K562 (cell line): Measurements from ENCODE around the gene FARSA. TPM values are rescaled to one million over a fixed set of nuclear protein-coding genes. Genes with fewer than 3 reads are reported as not detected.
A peak's percentile ranks its signal among the peaks of the same experiment; 100 is the strongest.

Experiments used
- ATAC-seq: fragments of 200-7000 bp; cut with Tn5 transposase; 3 replicates; pipeline ENCODE4 v1.9.1; 2020; ENCODE audit warnings: moderate library complexity
- BruUV-seq: library from RNA; stranded (reverse); fragments of 400-500 nt; replicated peaks from 2 replicates; lab custom pipeline; 2021; lab: Mats Ljungman, UMichigan
- CTCF ChIA-PET: fragments of 300-600 bp; formaldehyde crosslinking; extraction: SDS; loops from one replicate; lab custom pipeline; 2021; ENCODE audit warnings: low intra/inter-chr PET ratio; lab: Yijun Ruan, JAX
- POLR2A ChIA-PET: fragments of 300-600, 350-650 bp; sonication (Branson Sonifier 250); formaldehyde crosslinking; extraction: SDS; loops from one replicate; lab custom pipeline; 2021; ENCODE audit warnings: antibody characterized with exemption, inconsistent platforms; lab: Yijun Ruan, JAX
- DNase-seq, 4 experiments: peaks; one replicate each; pipeline versions ENCODE4 v3.0.0 to v3.0.0-alpha.2; 2011 to 2018; ENCODE audit warnings: low spot score in 3 of 4, mixed read lengths in 3 of 4; ENCODE audit errors: extremely low read depth in 1 of 4
- FAIRE-seq: peaks from 2 replicates; lab custom pipeline; 2011; peaks lifted over from hg19 to GRCh38; lab: Jason Lieb, UNC
- H2AFZ ChIP-seq: 2 replicates; pipeline ENCODE4 v1.6.0; 2011; ENCODE audit warnings: low read depth, low read length, control low read depth, inconsistent platforms
- H3K27ac ChIP-seq: fragments of 200-600 bp; 3 replicates; pipeline ENCODE4 v1.8.0; 2011; ENCODE audit warnings: low read depth, mild to moderate bottlenecking, control low read depth, inconsistent platforms, low read length, moderate library complexity, mixed read lengths; ENCODE audit errors: extremely low read depth
- H3K27me3 ChIP-seq, 2 experiments: fragments of 300-600 bp in 1 of 2; 2 replicates in 1 of 2; 3 replicates in 1 of 2; pipeline versions ENCODE4 v1.6.0 to v1.8.0; 2011; ENCODE audit warnings: inconsistent platforms in 2 of 2, low read length in 2 of 2, mild to moderate bottlenecking in 1 of 2, mixed read lengths in 1 of 2, moderate library complexity in 1 of 2; ENCODE audit not compliant: control insufficient read depth in 2 of 2, insufficient read depth in 2 of 2
- H3K36me3 ChIP-seq: fragments of 300-600 bp; 3 replicates; pipeline ENCODE4 v1.8.0; 2011; ENCODE audit warnings: mild to moderate bottlenecking, low read length, inconsistent platforms; ENCODE audit not compliant: control insufficient read depth, insufficient read depth
- H3K4me1 ChIP-seq, 2 experiments: fragments of 200-600 bp in 1 of 2; replicated peaks in 1 of 2; 2 replicates in 1 of 2; 3 replicates in 1 of 2; pipeline versions ENCODE4 v1.5.1 to v1.8.0; 2011; ENCODE audit warnings: inconsistent platforms in 2 of 2, low read length in 2 of 2, mild to moderate bottlenecking in 1 of 2, mixed read lengths in 1 of 2, moderate library complexity in 1 of 2; ENCODE audit not compliant: control insufficient read depth in 2 of 2, insufficient read depth in 2 of 2
- H3K4me2 ChIP-seq: 2 replicates; pipeline ENCODE4 v1.6.1; 2011; ENCODE audit warnings: low read length, control low read depth, inconsistent platforms, mixed read lengths; ENCODE audit not compliant: insufficient read depth
- H3K4me3 ChIP-seq: fragments of 200-600 bp; sonication (generic), shearing (Covaris generic); 2 replicates; pipeline ENCODE4 v1.5.1; 2016; ENCODE audit warnings: control low read depth, inconsistent platforms
- H3K79me2 ChIP-seq: fragments of 200-600 bp; 3 replicates; pipeline ENCODE4 v1.8.0; 2011; ENCODE audit warnings: low read length, inconsistent platforms; ENCODE audit not compliant: control insufficient read depth, insufficient read depth
- H3K9ac ChIP-seq, 2 experiments: 2 replicates each; pipeline versions ENCODE4 v1.6.0 to v1.6.1; 2011; ENCODE audit warnings: low read depth in 2 of 2, low read length in 2 of 2, control low read depth in 1 of 2, inconsistent platforms in 1 of 2, mild to moderate bottlenecking in 1 of 2, mixed read lengths in 1 of 2; ENCODE audit not compliant: insufficient read depth in 1 of 2
- H3K9me1 ChIP-seq: one replicate; pipeline ENCODE4 v1.6.0; 2011; ENCODE audit warnings: inconsistent platforms, mild to moderate bottlenecking, low read length, moderate library complexity; ENCODE audit not compliant: control insufficient read depth, insufficient read depth
- H3K9me3 ChIP-seq: replicated peaks from 2 replicates; pipeline ENCODE4 v1.5.1; 2011; ENCODE audit warnings: low read depth, low read length, inconsistent platforms; ENCODE audit not compliant: control insufficient read depth, insufficient read depth
- H4K20me1 ChIP-seq: replicated peaks from 2 replicates; pipeline ENCODE4 v1.6.1; 2011; ENCODE audit warnings: low read length, inconsistent platforms, mixed read lengths; ENCODE audit not compliant: control insufficient read depth, insufficient read depth
- CC2D1A ChIP-seq: fragments of 450-650 bp; IDR thresholded peaks from 2 replicates; pipeline ENCODE4 v1.6.1; 2017; ENCODE audit warnings: mild to moderate bottlenecking
- FOSL1 ChIP-seq: fragments of 200-800 bp; sonication (Bioruptor generic); conservative IDR thresholded peaks from 2 replicates; pipeline ENCODE4 v1.6.1; 2016; ENCODE audit warnings: missing genetic modification characterization, missing compliant biosample characterization
- GABPA ChIP-seq: fragments of 200-800 bp; sonication (Bioruptor generic); conservative IDR thresholded peaks from 2 replicates; pipeline ENCODE4 v1.6.1; 2016; ENCODE audit warnings: low read depth, missing genetic modification characterization, missing compliant biosample characterization
- HNRNPH1 ChIP-seq: fragments of 200-400 bp; formaldehyde crosslinking; optimal IDR thresholded peaks from 2 replicates; pipeline ENCODE3; 2017; ENCODE audit warnings: low read depth, mild to moderate bottlenecking, low read length, moderate library complexity
- PHB2 ChIP-seq: fragments of 450-650 bp; IDR thresholded peaks from 2 replicates; pipeline ENCODE4 v1.6.1; 2017; ENCODE audit warnings: low read depth
- POLR2G ChIP-seq: fragments of 200-400 bp; formaldehyde crosslinking; IDR thresholded peaks from 2 replicates; pipeline ENCODE4 v1.6.1; 2017; ENCODE audit warnings: low read depth, mild to moderate bottlenecking, antibody characterized with exemption, low read length, moderate library complexity
- POLR3G ChIP-seq: IDR thresholded peaks from 2 replicates; pipeline ENCODE4 v1.6.1; 2011; ENCODE audit not compliant: insufficient read length, insufficient replicate concordance; ENCODE audit errors: extremely low read depth
- PRPF4 ChIP-seq: fragments of 200-400 bp; formaldehyde crosslinking; IDR thresholded peaks from one replicate; pipeline ENCODE4 v1.6.1; 2017; ENCODE audit warnings: low read length, low read depth, mild to moderate bottlenecking; ENCODE audit not compliant: insufficient read depth, poor library complexity, severe bottlenecking
- SETDB1 ChIP-seq: IDR thresholded peaks from one replicate; pipeline ENCODE4 v1.6.1; 2012; ENCODE audit warnings: low read length, control low read depth, inconsistent platforms
- TRIM25 ChIP-seq: fragments of 450-650 bp; IDR thresholded peaks from 2 replicates; pipeline ENCODE4 v1.7.0; 2016; ENCODE audit warnings: borderline replicate concordance
- XRCC4 ChIP-seq: IDR thresholded peaks from one replicate; pipeline ENCODE4 v1.6.1; 2011; ENCODE audit not compliant: insufficient read depth, insufficient read length; ENCODE audit errors: extremely low read depth
- YY1 ChIP-seq, 3 experiments: IDR thresholded peaks; 2 replicates each; pipeline ENCODE4 v1.6.1; 2011; ENCODE audit warnings: low read length in 2 of 3, mild to moderate bottlenecking in 2 of 3, moderate library complexity in 2 of 3, borderline replicate concordance in 1 of 3, control low read depth in 1 of 3, low read depth in 1 of 3; ENCODE audit not compliant: insufficient read depth in 3 of 3, insufficient replicate concordance in 2 of 3, control insufficient read depth in 1 of 3, insufficient read length in 1 of 3; ENCODE audit errors: extremely low read depth in 1 of 3
- ZC3H4 ChIP-seq: sonication (generic); formaldehyde crosslinking; IDR thresholded peaks from 2 replicates; pipeline ENCODE4 v1.9.0; 2021; ENCODE audit warnings: missing genetic modification reagents, borderline replicate concordance
- ZNF431 ChIP-seq: sonication (generic); formaldehyde crosslinking; IDR thresholded peaks from 2 replicates; pipeline ENCODE4 v1.8.0; 2022; ENCODE audit warnings: mild to moderate bottlenecking, missing genetic modification reagents
- ZNF707 ChIP-seq: fragments of 250-450 bp; sonication (Bioruptor Pico); conservative IDR thresholded peaks from 2 replicates; pipeline ENCODE4 v1.8.0; 2022; ENCODE audit warnings: inconsistent platforms, mild to moderate bottlenecking, moderate library complexity
- ZSCAN32 ChIP-seq: fragments of 450-650 bp; formaldehyde crosslinking; IDR thresholded peaks from 2 replicates; pipeline ENCODE4 v1.4.0; 2020; ENCODE audit warnings: mild to moderate bottlenecking, moderate library complexity
- WGBS: fragments of 100-300 bp; shearing (Covaris generic); methylation state at CpG from one replicate; pipeline ENCODE4 v1.1.6; 2016; ENCODE audit warnings: low coverage, mixed read lengths; ENCODE audit not compliant: insufficient coverage; ENCODE audit errors: missing lambda C conversion rate; 5-methylcytosine and 5-hydroxymethylcytosine counted together
- in situ Hi-C: fragments of 300-500 bp; cut with MboI; formaldehyde crosslinking; loops from 4 replicates; pipeline ENCODE4 v1.15.0; 2018; ENCODE audit warnings: inconsistent platforms, mixed read lengths
- intact Hi-C: fragments of 100-400 bp; cut with micrococcal nuclease; formaldehyde crosslinking; loops from 2 replicates; pipeline ENCODE4 v1.14.2; 2022
- polyA plus RNA-seq, 8 experiments: library from polyadenylated mRNA; depleted of rRNA in 4 of 8; stranded (reverse) in 5 of 8; unstranded in 3 of 8; fragments of >200 nt; fragmentation: Nextera tagmentation in 2 of 8; fragmentation: Illumina TruSeq in 1 of 8; extraction: Ambion mirVana in 2 of 8; extraction: Trizol in 1 of 8; gene quantifications; 2 replicates each; pipeline versions ENCODE4 v1.2.1 to v1.2.3, GENCODE V29; 2011 to 2014; ENCODE audit warnings: inconsistent platforms in 1 of 8, missing spikeins in 1 of 8
- total RNA-seq, 7 experiments: library from RNA; depleted of rRNA in 6 of 7; stranded (reverse); fragments of >200 nt in 6 of 7; fragmentation: Illumina TruSeq in 2 of 7; extraction: Trizol in 2 of 7; gene quantifications; 2 replicates each; pipeline versions ENCODE4 v1.2.1 to v1.2.3, GENCODE V29; 2011 to 2021; ENCODE audit warnings: low replicate concordance in 1 of 7

Gene FARSA
- total and polyA plus RNA-seq, 9 of the 15 experiments (the other 6 are each of a cell fraction or from before 2014, with no cell fraction given): 25.2 to 237 (median 89.6) TPM

DNA sequence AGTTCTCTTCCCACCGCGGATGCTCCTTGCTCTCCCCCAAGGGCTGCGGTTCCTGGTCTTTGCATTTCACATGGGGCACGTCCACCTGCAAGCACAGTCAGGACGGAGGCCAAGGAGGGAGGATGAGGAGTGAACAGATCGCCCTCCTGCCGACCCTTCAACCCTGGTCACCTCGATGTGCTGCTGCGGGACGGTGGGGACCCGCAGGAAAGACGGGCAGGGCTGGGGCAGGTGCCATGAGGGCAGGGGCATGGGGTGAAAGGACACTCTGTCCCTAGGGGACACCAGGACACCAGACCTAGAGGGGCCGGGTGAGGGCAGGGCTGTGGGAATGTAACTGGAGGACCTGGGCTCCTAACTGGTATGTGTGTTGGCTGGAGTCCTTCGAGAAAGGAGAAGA, 15.3 kb downstream of the FARSA start:
- in situ Hi-C loops: no loop called here

More for the DNA sequence above, 15.3 kb downstream of the FARSA start:
- ChIA-PET POLR2A (interaction anchor here (0.7 to 1.2 kb wide), 2 partner anchors 19 to 234 kb away, joined by 3 to 4 read pairs; no protein-coding TSS in a partner anchor), CTCF (no interaction called here)
- intact Hi-C loops: no loop called here
- Histone ChIP-seq H3K4me3 (no peak overlapping the region), H3K36me3 (peaks cover 12% of the 10 kb centered on the region; the same call in 1 of the 3 replicates), H3K9ac (peak overlapping the region in 1 of 2 experiments; percentile 66; a peak in 2 of 4 replicates), H3K27ac (no peak overlapping the region; the same call in 2 of the 3 replicates), H3K9me3 (no peaks in the 10 kb centered on the region), H3K4me1 (peaks cover 13 to 26% of the 10 kb centered on the region in 2 experiments), H2AFZ (no peak overlapping the region), H4K20me1 (no peaks in the 10 kb centered on the region), H3K4me2 (no peak overlapping the region; the same call in 1 of the 2 replicates), H3K9me1 (no peaks in the 10 kb centered on the region), H3K79me2 (no peaks in the 10 kb centered on the region), H3K27me3 (no peaks in the 10 kb centered on the region)
- no TSS peak for BruUV-seq
- no peak for FAIRE-seq
- ATAC-seq: no peak
- DNase-seq: peak in 1 of 4 experiments; percentile 18
- WGBS: 94% methylated on average over 7 of the region's 14 CpGs
- no peak for TF ChIP-seq ZNF707 (CRISPR knock-in tag)
- no peak for TF ChIP-seq GABPA
- 0 out of 2 replicates have a peak, but pooled peaks have one; percentile 3 for TF ChIP-seq ZNF431
- no peak for TF ChIP-seq PRPF4
- TF ChIP-seq CC2D1A: no peak
- TF ChIP-seq PHB2: no peak
- no peak for TF ChIP-seq ZSCAN32 (CRISPR knock-in tag)
- TF ChIP-seq HNRNPH1: no peak
- no peak for TF ChIP-seq SETDB1
- TF ChIP-seq TRIM25: no peak
- 0 out of 2 replicates have a peak, but pooled peaks have one; percentile 31 for TF ChIP-seq ZC3H4 (CRISPR knock-in tag)
- 0 out of 2 replicates have a peak, but pooled peaks have one; percentile 1 for TF ChIP-seq FOSL1 (tag)
- no peak for TF ChIP-seq POLR3G
- TF ChIP-seq POLR2G: peak; percentile 60; the same call in 1 of the 2 replicates
- TF ChIP-seq YY1 (IDR thresholded peaks at IDR 0.05; ENCODE audit: borderline replicate concordance in 1 of 3, control insufficient read depth in 1 of 3, extremely low read depth in 1 of 3, insufficient read depth in 3 of 3, insufficient read length in 1 of 3, insufficient replicate concordance in 2 of 3, low read depth in 1 of 3, low read length in 2 of 3): no peak
- no peak for TF ChIP-seq XRCC4
- TF ChIP-seq, all 486 proteins: peak for 4
